ENCODE measurements around the gene SLC32A1. TPM values are rescaled to one million over a fixed set of nuclear protein-coding genes. Genes with fewer than 3 reads are reported as not detected.

SLC32A1 gene
- total and polyA plus RNA-seq, 7 donors, result not detected

DNA sequence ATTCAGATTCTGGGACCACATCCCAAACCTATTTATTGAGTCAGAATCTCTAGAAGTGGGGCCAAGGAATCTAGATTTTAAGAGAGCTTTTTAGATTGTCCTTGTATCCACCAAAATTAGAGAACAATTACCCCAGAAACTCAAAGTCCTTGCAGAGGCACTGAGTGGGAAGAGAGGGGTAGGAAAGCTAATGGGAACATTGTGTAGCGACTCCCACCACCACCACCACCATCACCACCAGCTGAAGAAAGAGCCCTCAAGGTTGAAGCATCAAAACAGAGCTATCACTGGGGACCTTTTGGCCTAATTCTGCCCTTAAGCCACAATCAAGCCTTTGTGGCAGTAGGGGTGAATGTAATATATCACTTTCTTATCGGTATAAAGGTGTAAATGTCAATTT lies 39.0 kb upstream of the SLC32A1 start:
- Histone ChIP-seq H3K36me3 (ENCODE audit: insufficient read depth in 1 of 2, low read depth in 1 of 2) (no peaks in the 10 kb centered on the region), H3K4me3 (no peak overlapping the region), H3K27ac (no peak overlapping the region), H3K9me3 (no peaks in the 10 kb centered on the region), H3K4me1 (no peaks in the 10 kb centered on the region), H3K27me3 (ENCODE audit: insufficient read depth in 3 of 3, low read length in 2 of 3) (peaks cover 2 to 20% (median 16%) of the 10 kb centered on the region in 3 donors)
- intact Hi-C loops (cut with DNase I), result no loop called here
- DNase-seq (no peak), ATAC-seq (no peak)
- TF ChIP-seq, protein P1, sequence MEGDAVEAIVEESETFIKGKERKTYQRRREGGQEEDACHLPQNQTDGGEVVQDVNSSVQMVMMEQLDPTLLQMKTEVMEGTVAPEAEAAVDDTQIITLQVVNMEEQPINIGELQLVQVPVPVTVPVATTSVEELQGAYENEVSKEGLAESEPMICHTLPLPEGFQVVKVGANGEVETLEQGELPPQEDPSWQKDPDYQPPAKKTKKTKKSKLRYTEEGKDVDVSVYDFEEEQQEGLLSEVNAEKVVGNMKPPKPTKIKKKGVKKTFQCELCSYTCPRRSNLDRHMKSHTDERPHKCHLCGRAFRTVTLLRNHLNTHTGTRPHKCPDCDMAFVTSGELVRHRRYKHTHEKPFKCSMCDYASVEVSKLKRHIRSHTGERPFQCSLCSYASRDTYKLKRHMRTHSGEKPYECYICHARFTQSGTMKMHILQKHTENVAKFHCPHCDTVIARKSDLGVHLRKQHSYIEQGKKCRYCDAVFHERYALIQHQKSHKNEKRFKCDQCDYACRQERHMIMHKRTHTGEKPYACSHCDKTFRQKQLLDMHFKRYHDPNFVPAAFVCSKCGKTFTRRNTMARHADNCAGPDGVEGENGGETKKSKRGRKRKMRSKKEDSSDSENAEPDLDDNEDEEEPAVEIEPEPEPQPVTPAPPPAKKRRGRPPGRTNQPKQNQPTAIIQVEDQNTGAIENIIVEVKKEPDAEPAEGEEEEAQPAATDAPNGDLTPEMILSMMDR (IDR thresholded peaks at IDR 0.05), result no peak
- 39 to 75% (median 63%) methylated on average over 2 of the region's 2 CpGs for whole genome bisulfite sequencing, 3 donors

DNA sequence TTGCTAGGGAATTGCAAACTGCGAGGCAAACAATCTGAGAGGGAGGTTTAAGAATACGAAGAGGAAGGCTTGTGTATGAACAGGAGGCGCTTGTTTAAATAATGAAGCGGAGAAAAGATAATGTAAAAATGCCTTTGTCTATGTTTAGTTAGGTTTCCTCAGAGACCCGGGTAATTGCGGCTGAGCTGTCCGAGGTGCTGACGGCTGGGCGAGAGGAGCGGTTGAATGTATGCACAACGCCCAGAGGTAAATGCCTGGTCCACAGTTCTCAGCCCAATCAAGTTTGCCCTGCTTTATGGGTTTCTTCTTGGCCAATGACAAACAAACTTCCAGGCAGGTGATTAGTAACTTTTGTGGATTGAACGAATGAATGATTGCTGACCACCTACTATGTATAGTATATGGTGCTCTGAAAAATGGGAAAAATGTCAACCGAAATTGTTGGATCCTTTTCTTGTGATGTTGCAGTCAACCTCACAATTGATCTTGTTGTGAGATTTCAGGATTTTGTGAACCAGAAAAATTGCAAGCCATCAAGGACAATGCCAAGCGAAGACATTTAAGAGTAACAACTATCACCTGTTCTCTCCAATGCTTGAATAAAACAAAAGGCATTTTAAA lies 38.3 kb upstream of the SLC32A1 start:
- Histone ChIP-seq H3K36me3 (ENCODE audit: insufficient read depth in 1 of 2, low read depth in 1 of 2) (no peaks in the 10 kb centered on the region), H3K4me1 (no peaks in the 10 kb centered on the region), H3K27me3 (ENCODE audit: insufficient read depth in 3 of 3, low read length in 2 of 3) (peaks cover 2 to 20% (median 16%) of the 10 kb centered on the region in 3 donors), H3K4me3 (no peak overlapping the region), H3K9me3 (no peaks in the 10 kb centered on the region), H3K27ac (no peak overlapping the region)
- TF ChIP-seq, protein P1 (IDR thresholded peaks at IDR 0.05), result no peak
- ATAC-seq (no peak), DNase-seq (peak in 1 of 2 donors; percentile 16)
- intact Hi-C loops (cut with DNase I), result no loop called here
- WGBS, 3 donors, result 10 to 11% (median 10%) methylated on average over 14 of the region's 14 CpGs

DNA sequence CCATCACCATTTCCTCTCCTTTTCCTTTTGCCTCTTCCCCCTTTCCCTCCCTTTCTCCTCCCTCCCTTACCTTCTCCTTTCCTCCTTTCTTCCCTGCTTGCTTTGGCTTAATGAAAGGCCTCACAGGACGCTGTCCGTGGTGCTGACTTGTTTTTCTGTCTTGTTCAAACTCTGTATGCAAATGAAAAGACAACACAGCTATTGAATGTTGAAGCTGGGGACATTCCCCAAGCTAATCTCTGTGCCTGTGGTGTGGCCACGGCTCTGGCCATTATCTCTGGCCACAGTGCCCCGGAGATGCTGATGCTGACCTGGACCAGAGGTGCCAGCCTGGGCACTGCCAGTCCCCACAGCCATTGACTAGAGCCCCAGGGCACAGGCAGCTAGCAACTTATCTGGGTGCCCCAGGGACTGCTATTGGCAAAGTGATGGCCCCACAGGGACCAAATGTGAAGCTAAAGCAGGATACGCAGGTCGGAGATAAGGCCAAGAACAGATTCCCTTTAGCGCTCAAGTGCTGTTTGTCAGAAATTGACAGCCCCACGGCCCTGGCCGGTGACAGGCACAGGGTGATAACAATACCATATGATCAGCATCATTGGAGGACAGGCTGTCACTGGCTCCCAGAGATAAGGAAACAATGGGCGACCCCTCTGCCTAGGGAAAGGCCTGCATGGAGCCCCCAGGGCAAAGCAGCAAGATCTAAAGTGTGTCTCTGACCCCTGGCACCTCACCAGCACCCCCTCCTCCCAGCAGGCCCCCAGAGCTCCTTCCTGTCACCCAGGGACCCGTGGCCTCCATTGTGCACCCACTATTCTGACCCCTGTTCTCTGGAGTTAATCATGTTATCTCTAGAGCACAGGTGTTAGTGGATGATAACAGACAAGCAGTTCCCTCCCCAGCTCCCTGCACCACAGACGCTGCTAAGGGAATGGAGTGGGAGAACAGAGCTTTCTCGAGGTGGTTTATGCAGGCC lies 31.6 kb upstream of the SLC32A1 start:
- Histone ChIP-seq H3K4me1 (no peaks in the 10 kb centered on the region), H3K27ac (no peak overlapping the region), H3K9me3 (no peaks in the 10 kb centered on the region), H3K36me3 (ENCODE audit: insufficient read depth in 1 of 2, low read depth in 1 of 2) (no peaks in the 10 kb centered on the region), H3K4me3 (no peak overlapping the region), H3K27me3 (ENCODE audit: insufficient read depth in 3 of 3, low read length in 2 of 3) (peaks cover under 1 to 18% (median 15%) of the 10 kb centered on the region in 3 donors)
- no peak for DNase-seq
- no peak for ATAC-seq
- intact Hi-C loops (cut with DNase I), result no loop called here
- TF ChIP-seq, protein P1 (IDR thresholded peaks at IDR 0.05), result no peak
- WGBS, 3 donors, result 31 to 37% (median 33%) methylated on average over 13 of the region's 13 CpGs

DNA sequence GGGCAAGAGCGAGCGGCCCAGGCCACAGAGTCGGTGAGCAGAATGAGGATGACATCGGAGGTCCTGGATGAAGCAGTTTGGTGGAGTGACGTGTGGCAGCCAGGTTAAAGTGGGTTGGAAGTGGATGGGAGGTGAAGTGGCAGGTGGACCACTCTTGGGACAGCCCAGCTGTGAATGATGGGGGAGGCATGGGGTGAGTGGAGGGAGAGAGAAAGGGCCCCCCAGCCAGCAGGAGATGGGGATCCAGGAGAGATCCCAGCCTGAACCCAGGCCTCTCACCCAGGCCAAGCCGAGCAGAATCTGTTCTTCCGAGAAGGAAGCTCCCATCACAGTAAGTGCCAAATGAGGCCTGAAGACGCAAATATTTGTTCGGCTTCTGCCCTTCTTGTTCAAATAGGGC lies 27.0 kb upstream of the SLC32A1 start:
- ATAC-seq (no peak), DNase-seq (no peak)
- TF ChIP-seq, protein P1 (IDR thresholded peaks at IDR 0.05), result no peak
- no peaks in the 10 kb centered on the region for H3K36me3 ChIP-seq (ENCODE audit: insufficient read depth in 1 of 2, low read depth in 1 of 2)
- no peak overlapping the region for H3K4me3 ChIP-seq
- H3K9me3 ChIP-seq, result no peaks in the 10 kb centered on the region
- 69 to 84% (median 70%) methylated on average over 9 of the region's 9 CpGs for WGBS, 3 donors
- peaks cover 0 to 31% (median 7%) of the 10 kb centered on the region in 3 donors for H3K27me3 ChIP-seq (ENCODE audit: insufficient read depth in 3 of 3, low read length in 2 of 3)
- no peak overlapping the region for H3K27ac ChIP-seq
- H3K4me1 ChIP-seq, result no peaks in the 10 kb centered on the region
- intact Hi-C loops (cut with DNase I), result no loop called here

All from psoas muscle (tissue), 8 donors.